Keratinocyte (primary cell): ENCODE results near the gene KAT2B.

Source experiments
- CTCF ChIP-seq, 3 experiments: IDR thresholded peaks in 1 of 3; conservative IDR thresholded peaks in 1 of 3; optimal IDR thresholded peaks in 1 of 3; 2 replicates in 2 of 3; 3 replicates in 1 of 3; pipeline versions ENCODE3 to v1.5.1; 2011; ENCODE audit warnings: low read length in 3 of 3, mild to moderate bottlenecking in 3 of 3, moderate library complexity in 2 of 3, control low read depth in 1 of 3, inconsistent platforms in 1 of 3; ENCODE audit not compliant: insufficient read depth in 2 of 3; ENCODE audit errors: extremely low read depth in 1 of 3
- EZH2 ChIP-seq: IDR thresholded peaks from one replicate; pipeline ENCODE4 v1.6.1; 2012; ENCODE audit warnings: inconsistent platforms, mild to moderate bottlenecking, low read length, moderate library complexity

GRCh38 chr3:20091331-20092047 lies 51.2 kb downstream of the KAT2B start:
- TF ChIP-seq CTCF (optimal IDR thresholded peaks at IDR 0.05 in 1 of 3, IDR thresholded peaks at IDR 0.05 in 1 of 3, conservative IDR thresholded peaks at IDR 0.05 in 1 of 3; ENCODE audit: extremely low read depth in 1 of 3, insufficient read depth in 2 of 3, low read length in 3 of 3) (no peak), EZH2 (no peak)
